AG09319 (cell line): ENCODE results near the gene NUDT3.

Source experiments
- DNase-seq: peaks from one replicate; pipeline ENCODE4 v3.0.0-alpha.2; 2010; ENCODE audit warnings: low read depth; ENCODE audit errors: extremely low read depth
- TF ChIP-seq, protein P1 (sequence below): IDR thresholded peaks from 2 replicates; pipeline ENCODE4 v1.5.1; 2011; ENCODE audit warnings: low read depth, mild to moderate bottlenecking, inconsistent platforms, low read length, moderate library complexity

NUDT3 gene

GRCh38 chr6:34235307-34236130, 156.9 kb downstream of the NUDT3 start:
- TF ChIP-seq, protein P1, sequence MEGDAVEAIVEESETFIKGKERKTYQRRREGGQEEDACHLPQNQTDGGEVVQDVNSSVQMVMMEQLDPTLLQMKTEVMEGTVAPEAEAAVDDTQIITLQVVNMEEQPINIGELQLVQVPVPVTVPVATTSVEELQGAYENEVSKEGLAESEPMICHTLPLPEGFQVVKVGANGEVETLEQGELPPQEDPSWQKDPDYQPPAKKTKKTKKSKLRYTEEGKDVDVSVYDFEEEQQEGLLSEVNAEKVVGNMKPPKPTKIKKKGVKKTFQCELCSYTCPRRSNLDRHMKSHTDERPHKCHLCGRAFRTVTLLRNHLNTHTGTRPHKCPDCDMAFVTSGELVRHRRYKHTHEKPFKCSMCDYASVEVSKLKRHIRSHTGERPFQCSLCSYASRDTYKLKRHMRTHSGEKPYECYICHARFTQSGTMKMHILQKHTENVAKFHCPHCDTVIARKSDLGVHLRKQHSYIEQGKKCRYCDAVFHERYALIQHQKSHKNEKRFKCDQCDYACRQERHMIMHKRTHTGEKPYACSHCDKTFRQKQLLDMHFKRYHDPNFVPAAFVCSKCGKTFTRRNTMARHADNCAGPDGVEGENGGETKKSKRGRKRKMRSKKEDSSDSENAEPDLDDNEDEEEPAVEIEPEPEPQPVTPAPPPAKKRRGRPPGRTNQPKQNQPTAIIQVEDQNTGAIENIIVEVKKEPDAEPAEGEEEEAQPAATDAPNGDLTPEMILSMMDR: no peak
- DNase-seq: no peak

DNA sequence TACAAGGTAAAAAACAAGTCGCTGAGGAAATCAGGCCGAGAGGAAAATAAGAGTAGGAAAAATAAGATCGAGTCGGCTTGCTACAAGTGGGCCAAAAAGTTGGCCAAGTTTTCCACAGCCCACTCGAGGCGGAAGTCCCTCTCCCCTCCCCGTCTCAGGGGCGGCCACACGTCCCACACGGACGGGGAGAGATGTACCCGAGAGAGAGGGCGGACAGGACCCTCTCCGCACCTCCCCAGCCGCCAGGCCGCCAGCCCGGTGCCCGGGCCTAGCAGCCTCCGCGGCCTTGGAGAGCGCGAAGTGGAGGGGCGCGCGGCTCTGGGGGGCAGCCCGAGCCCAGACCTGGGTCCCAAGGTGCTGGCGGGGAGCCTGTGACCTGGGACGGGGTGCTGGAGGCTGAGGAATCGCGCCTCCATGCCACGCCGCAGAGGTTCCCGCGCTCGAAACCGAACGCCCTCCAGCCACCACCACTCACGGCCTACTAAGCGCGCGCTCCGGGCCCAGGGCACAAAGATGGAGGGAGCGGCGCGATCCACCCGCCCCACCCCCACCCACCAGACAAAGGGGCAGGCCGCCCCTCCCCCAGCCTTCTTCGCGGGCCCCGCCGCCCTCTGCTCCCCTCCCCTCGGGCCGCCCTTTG, 157.7 kb downstream of the NUDT3 start:
- TF ChIP-seq, protein P1: no peak
- no peak for DNase-seq

DNA sequence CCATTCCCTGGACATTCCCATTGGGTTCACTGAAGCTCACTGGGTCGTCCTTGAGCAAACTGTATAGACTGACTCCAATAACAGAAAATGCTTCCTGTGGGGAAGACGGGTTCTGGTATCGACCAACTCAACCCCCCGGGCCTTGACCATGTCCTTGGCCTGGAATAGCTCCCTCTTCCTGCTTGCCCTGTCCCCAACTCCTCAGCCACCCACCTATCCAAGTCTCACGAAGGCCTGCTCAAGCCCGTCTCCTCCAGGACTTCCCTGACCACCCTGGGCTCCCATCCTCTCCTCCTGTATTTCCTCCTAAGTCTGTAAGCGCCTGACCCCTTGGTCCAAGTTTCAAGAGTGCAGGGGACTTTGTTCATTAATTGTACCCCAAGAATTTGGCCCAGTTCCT, 158.6 kb downstream of the NUDT3 start:
- TF ChIP-seq, protein P1: no peak
- no peak for DNase-seq

- DNase-seq: no peak
- TF ChIP-seq, protein P1: no peak
Measured at GRCh38 chr6:34232901-34233300, 159.6 kb downstream of the NUDT3 start.

- DNase-seq: no peak
- TF ChIP-seq, protein P1: no peak
Measured at GRCh38 chr6:34231566-34232336, 160.7 kb downstream of the NUDT3 start.

DNA sequence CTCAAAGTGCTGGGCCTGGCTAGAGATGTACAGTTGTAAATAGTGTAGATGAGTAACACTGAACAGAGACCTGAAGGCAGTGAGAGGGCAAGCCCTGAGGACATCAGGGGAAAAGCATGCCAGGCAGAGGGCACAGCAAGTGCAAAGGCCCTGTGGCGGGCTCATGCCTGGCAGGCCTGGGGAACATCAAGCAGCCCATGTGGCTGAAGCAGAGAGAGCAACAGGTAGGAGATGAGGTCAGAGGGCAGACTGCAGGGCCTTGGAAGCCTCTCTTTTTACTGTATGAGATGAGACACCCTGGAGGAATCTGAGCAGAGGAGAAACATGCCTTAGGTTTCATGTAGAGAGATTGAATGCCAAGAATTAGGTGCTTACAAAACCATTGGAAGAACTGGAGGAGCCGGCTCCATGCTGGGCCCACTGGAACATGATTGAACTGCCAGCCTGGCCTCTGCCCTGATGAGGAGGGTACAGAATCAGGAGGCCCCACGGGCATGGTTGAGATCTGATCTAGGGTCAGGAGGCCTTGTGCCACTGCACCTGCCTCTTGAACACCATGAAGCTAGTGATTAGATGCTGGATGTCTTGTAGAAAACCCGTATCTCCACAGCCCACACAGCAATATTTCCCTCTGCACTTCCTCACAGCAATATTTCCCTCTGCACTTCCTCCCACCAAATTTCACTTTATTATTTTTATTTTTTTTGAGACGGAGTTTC, 161.7 kb downstream of the NUDT3 start:
- TF ChIP-seq, protein P1: no peak

More for the DNA sequence above, 161.7 kb downstream of the NUDT3 start:
- no peak for DNase-seq
